ENCODE results near the gene PPP2R2B.

The PPP2R2B gene

GRCh38 chr5:146888351-146888978 lies 9.9 kb upstream of the PPP2R2B start:
- DNase-seq (ENCODE audit: low read depth in 3 of 3): no peak

GRCh38 chr5:146884066-146884626 lies 5.6 kb upstream of the PPP2R2B start:
- no peak for DNase-seq (ENCODE audit: low read depth in 3 of 3)

GRCh38 chr5:146883511-146883910 lies 5.0 kb upstream of the PPP2R2B start:
- no peak for DNase-seq (ENCODE audit: low read depth in 3 of 3)

GRCh38 chr5:146880966-146881365 lies 2.4 kb upstream of the PPP2R2B start:
- no peak for DNase-seq (ENCODE audit: low read depth in 3 of 3)

GRCh38 chr5:146877783-146878475 lies 628 bp downstream of the PPP2R2B start:
- peak in 2 of 3 donors; percentile 5 to 6 for DNase-seq (ENCODE audit: low read depth in 3 of 3)

- no peak for DNase-seq (ENCODE audit: low read depth in 3 of 3)
Observed at GRCh38 chr5:146877178-146877681, 1.3 kb downstream of the PPP2R2B start.

GRCh38 chr5:146873186-146873917 lies 5.2 kb downstream of the PPP2R2B start:
- no peak for DNase-seq (ENCODE audit: low read depth in 3 of 3)

GRCh38 chr5:146872188-146872587 lies 6.4 kb downstream of the PPP2R2B start:
- DNase-seq (ENCODE audit: low read depth in 3 of 3): no peak

GRCh38 chr5:146867996-146868708 lies 10.4 kb downstream of the PPP2R2B start:
- DNase-seq (ENCODE audit: low read depth in 3 of 3): no peak

- no peak for DNase-seq (ENCODE audit: low read depth in 3 of 3)
Observed at GRCh38 chr5:146866263-146866662, 12.3 kb downstream of the PPP2R2B start.

- no peak for DNase-seq (ENCODE audit: low read depth in 3 of 3)
Observed at GRCh38 chr5:146862641-146863040, 15.9 kb downstream of the PPP2R2B start.

GRCh38 chr5:146860213-146860893 lies 18.2 kb downstream of the PPP2R2B start:
- no peak for DNase-seq (ENCODE audit: low read depth in 3 of 3)

GRCh38 chr5:146852089-146852488 lies 26.5 kb downstream of the PPP2R2B start:
- no peak for DNase-seq (ENCODE audit: low read depth in 3 of 3)

GRCh38 chr5:146851133-146851532 lies 27.4 kb downstream of the PPP2R2B start:
- no peak for DNase-seq (ENCODE audit: low read depth in 3 of 3)

GRCh38 chr5:146849694-146850303 lies 28.8 kb downstream of the PPP2R2B start:
- DNase-seq (ENCODE audit: low read depth in 3 of 3): no peak

- DNase-seq (ENCODE audit: low read depth in 3 of 3): no peak
Observed at GRCh38 chr5:146848133-146848532, 30.4 kb downstream of the PPP2R2B start.

GRCh38 chr5:146840016-146840415 lies 38.5 kb downstream of the PPP2R2B start:
- DNase-seq (ENCODE audit: low read depth in 3 of 3): no peak

GRCh38 chr5:146836226-146836842 lies 42.2 kb downstream of the PPP2R2B start:
- no peak for DNase-seq (ENCODE audit: low read depth in 3 of 3)

GRCh38 chr5:146832985-146833732 lies 45.4 kb downstream of the PPP2R2B start:
- DNase-seq (ENCODE audit: low read depth in 3 of 3): no peak

Measured in stimulated activated CD4-positive, alpha-beta T cell treated with anti-CD3 and anti-CD28 coated beads, TNF-alpha, amount 100 ng/mL, for 48 hours (primary cell).